HG03135 (cell line): ENCODE measurements around the gene IMMT.
"Not testable (repeated sequence)": the region's sequence is repeated elsewhere in the genome, so short reads cannot be mapped to it uniquely, and the experiment has no call there.

Source experiments
- ATAC-seq: cut with Tn5 transposase; IDR thresholded peaks from one replicate; pipeline ENCODE4 v1.9.1; 2021; ENCODE audit warnings: mild to moderate bottlenecking, moderate library complexity; ENCODE audit not compliant: unreplicated experiment

IMMT gene

DNA sequence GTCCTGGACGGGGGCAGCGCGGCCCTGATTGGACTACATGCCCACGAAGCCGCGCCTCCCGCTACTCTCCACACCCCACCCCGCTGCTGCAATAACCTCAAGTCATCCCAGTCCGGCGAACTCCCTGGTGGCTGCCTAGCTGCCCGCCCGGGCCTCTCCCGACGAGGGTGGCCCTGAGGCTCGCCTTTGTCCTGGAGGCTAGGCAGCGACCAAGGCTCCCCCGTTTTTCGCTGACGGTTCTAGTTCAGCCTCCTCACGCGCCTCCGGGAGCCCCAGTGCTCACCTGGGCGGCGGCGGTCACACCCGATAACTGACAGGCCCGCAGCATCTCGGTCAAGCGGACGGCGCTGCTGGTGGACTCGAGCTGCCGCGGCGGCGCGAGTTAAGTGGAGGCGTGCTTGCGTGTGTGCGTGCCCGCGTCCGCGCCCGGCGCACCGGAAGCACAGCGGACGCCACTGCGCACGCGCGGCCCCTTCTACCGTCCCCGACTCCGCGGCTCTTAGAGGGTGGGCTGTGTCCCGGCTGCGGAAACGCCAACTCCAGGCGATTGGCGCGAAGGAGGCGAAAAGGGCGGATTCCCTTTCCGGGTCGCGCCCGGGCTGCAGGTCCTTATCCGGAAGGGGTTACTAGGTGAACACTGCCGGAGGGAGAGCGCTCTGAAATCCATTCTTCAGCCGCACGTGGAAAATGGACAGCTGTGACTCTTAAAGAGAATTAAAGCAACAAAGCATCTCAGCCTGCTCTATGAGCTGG is at the start of gene IMMT:
Gene IMMT (minus strand): TSS at position 408 of the 753 bp plus-strand sequence. CDS start 80 bp downstream, at position 328.
- ATAC-seq = peak; percentile 80

GRCh38 chr2:86244781-86245180 is 49.5 kb upstream of the IMMT start:
- ATAC-seq = not testable (repeated sequence)

DNA sequence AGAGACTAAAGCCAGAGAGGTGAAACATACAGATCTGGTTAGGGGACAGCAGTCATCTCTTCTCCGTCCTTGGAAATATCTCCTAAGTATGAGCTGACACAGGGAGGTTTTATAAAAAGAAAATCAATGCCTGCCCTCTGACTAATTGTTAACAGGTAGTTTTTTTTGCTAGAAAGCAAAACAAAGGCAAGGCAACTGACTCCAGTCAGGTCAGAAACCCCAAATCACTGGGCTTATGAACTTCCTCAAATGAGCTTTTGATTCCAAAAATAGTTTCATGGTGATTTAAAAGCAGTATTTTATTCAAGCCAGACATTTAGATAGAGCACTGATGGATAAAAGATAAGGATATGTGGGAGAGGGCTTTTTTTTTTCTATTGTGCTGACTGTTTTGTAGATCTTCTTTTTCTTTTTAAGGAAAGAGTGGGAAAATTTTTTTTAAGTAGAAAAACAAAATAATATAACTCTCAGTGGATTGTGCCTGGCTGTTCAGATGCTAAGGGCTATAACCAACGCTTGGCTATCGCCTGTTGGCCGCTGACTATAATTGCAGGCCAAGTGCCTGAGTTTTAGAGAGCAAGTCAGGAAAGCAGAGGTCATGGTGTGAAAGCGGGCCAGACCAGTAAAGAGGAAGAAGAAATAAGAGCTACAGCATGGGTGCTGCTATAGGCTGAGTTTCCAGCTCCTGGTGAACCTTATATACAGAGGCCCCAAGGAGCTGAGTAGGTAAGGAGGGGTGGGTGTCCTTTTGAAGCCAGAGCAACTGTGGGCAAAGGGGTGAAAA is 48.9 kb upstream of the IMMT start:
- no peak for ATAC-seq

DNA sequence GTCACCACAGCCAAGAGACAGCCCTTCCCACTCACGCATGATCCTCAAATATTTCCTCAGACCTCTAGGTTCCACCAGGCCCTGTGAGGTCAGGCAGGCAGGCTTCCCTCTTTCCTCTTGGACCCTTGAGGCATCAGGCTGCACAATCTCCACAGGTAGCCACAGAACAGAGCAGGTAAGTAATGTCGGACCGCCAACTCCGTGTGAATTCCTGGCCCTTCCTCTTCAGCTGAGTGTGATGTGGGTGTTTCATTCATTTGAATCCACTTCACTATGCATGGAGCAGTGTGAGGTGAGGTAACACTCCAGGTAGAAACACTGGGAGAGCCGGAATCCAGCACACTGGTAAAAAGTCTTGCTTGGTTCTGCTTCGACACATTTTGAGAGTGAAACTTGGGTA is 48.0 kb upstream of the IMMT start:
- ATAC-seq = no peak

DNA sequence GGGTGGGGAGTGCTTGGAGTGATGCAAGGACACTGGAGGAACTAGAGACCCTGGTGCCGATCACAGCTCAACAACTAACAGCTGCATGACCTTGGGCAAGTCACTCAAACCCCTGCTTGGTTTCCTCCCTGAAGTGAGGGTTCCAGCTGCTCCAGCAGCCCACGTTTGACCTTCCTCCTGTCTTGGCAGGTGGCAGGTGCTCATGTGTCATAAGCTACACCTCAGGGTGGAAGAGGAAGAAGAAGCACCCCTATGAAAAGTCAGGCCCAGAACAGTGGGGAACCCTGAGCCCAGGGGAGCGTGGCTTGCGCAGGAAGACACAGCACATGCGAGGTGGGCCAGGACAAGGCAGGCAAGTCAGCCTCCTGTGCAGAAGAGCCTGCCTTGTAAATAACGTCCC is 46.3 kb upstream of the IMMT start:
- ATAC-seq = no peak

DNA sequence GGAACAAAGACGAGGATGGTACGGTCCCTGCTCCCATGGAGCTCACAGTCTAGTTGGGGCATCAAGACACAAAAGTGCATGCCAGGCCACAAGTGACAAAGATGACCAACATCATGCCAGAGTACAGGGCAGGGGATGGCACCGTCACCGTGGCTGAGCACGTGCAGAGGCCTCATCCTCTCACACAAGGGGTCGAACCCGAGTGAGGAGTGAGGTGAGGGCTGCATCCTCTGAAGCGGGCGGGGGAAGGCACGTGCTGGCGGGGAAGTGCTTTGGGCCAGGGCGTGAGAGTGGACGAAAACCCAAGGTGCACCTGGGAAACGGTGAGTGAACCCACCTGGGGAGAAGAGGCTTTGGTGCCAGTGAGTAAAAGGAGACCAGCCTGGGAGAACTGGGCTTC is 45.0 kb upstream of the IMMT start:
- ATAC-seq = no peak

GRCh38 chr2:86239745-86240144 is 44.5 kb upstream of the IMMT start:
- ATAC-seq = no peak

DNA sequence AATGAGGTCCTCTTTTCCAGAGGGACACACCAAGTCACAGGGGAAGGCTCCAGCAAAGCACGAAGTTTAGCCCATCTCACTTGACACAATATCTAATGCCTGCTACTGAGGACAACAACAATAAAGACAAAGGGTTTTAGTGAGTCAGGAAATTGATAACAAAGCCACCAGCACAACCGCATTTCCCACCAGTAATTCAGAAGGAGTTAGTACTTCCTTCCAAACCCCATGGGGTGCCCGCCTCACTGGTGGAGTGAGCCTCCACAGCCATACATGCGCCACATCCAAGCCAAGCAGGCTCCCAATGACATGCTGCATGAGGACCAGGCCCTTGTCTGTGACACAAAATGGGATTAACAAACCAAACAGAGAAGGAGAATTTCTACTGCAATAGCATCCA is 44.1 kb upstream of the IMMT start:
- ATAC-seq = no peak

- peak; percentile 68 for ATAC-seq
Measured at GRCh38 chr2:86238354-86238753, 43.1 kb upstream of the IMMT start.

GRCh38 chr2:86237172-86237571 is 41.9 kb upstream of the IMMT start:
- ATAC-seq = no peak

DNA sequence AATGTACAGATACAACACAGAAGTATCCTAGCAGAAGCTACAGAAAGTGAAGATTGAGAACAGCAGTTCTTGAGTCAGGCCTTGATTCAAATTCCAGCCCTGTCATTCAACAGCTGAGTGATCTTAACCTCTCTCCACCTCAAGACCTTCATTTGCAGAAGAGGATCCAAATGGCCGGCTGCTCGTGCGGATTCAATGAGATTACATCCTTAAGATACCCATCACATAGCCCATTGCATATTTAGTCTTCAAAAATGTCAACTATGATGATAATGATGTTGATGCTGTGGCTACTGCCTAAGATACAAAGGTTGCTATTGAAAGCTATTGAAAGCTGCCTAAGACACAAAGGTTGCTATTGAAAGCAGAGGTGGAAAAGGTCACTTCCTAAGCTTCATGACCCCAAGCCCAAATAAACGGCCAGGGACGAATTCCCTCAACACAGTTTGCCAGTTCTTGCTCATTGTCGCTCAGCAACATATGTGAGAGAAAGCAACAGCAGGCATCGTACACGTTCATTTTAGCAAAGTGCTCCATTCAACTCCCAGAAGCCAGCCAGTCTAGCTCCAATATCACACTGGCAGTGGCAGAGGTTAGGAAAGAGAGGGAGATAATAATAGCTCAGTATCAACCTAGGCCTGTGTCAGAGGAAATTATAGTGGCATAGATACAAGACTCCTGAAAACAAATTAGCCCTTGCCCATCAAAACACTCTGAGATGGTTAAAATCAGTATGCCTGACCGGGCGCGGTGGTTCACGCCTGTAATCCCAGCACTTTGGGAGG is 40.1 kb upstream of the IMMT start:
- no peak for ATAC-seq

DNA sequence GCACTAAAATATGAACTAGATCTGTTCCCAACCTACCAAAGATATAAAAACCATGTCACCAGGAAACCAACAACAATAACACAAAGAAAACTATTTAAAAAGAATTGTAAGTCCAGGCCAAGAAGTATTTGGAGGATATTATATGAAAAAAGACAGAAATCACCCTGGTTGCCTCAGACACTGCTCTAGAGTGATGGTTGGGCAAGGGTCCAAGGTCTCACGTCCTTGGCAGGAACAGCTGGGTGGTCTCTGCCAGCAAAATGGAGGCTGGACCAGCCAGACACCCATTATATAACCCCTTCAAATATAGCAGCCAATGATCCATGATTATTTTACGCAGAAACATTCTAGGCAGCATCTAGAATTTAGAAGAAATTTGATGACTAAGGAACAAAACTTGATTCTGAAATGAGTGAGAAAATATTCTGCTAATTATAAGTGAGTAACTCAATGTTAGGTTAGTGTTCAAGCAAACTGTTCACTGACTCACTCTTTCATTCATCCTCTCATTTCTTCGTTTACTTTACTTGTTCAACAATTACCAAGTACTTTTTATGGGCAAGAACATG is 39.4 kb upstream of the IMMT start:
- ATAC-seq = no peak

DNA sequence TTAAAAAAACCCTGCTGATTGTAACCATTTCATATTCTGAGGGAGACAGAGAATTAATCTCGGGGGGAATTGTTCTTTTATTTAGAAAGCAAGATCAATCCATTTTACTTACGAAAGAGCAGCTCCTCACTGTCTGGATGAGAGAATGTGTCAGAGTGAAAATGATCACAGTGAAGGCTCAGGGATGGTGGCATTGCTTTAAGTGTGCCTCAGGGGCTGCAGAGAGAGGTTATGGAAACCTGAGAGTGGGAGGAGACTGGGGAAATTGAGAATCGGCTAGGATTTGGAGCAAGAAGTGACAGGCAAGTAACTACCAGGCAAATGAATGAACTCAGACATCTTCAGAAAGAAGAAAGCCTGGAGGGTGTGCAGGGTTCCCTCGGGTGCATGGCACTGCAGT is 38.2 kb upstream of the IMMT start:
- ATAC-seq = no peak

DNA sequence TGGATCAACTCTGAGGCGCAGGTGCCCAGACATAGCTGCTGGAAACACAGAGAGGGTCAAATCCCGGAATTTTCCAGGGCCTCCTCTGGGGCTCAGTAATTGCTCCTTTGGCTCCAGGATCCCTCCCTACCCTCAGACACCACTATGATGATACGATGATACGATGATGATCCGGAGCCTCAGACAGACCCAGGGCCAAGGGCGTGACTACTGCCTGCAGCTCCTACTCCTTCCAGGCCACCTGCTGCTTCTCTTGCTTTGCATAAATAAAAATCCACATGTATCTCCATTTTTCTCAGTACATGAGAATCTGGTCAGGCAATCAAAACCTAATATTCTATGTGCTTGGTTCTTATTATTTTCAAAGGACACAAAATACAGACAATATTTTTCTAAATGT is 37.6 kb upstream of the IMMT start:
- no peak for ATAC-seq

DNA sequence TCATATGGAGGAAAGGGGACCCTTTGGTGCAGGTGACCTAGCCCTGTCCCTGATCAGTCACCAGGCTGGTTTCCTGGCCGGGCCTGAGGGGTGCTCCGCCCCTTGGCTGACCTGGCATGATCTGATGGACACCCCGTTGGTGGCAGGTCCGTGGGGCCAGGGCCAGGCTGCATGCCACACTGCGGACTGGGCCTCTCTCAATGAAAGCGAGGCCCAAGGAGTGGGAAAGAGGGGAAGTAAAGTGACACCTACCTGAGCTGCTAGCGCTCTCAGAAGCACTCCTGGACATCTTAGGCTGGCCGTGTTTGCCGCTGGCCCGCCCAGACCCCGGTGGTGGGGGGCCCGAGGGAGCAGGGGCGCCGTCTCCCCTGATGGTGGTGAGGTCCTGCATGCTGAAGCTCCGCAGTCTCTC is 37.1 kb upstream of the IMMT start:
- ATAC-seq = no peak

DNA sequence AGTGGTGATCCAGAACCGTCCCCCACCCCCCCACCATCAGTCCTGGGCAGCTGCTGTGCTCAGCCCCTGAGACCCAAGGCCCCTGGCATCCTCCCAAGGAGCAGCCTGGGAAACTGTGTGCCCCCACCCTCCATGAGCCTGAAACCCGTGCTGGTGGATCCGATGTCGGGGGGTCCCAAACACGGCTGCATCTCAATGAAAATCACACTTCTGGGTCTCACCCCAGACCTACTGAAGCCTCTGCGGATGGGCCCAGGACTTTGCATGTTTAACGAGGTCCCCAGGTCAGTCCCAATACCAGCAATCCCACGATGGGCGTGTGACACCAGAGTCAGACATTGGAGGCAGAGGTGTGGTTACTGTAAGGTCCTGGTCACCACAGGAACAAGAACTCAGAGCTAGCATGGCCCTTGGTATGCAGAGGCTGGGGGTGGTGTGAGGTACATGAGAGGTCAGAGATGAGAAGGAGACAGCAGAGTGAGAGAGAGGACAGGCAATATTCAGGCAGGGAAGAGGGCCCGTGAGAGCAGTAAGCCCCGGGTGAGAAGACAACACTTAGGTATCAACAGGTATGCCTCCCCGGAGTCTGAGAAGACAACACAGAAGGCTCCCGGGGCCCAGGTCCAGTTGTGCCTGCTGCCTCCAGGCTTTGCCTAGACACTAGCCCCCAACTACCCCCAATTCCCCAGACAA is 36.6 kb upstream of the IMMT start:
- ATAC-seq = no peak

GRCh38 chr2:86230961-86231360 is 35.7 kb upstream of the IMMT start:
- ATAC-seq = no peak

GRCh38 chr2:86229221-86229620 is 34.0 kb upstream of the IMMT start:
- no peak for ATAC-seq

- not testable (repeated sequence) for ATAC-seq
Measured at GRCh38 chr2:86228574-86228973, 33.3 kb upstream of the IMMT start.

DNA sequence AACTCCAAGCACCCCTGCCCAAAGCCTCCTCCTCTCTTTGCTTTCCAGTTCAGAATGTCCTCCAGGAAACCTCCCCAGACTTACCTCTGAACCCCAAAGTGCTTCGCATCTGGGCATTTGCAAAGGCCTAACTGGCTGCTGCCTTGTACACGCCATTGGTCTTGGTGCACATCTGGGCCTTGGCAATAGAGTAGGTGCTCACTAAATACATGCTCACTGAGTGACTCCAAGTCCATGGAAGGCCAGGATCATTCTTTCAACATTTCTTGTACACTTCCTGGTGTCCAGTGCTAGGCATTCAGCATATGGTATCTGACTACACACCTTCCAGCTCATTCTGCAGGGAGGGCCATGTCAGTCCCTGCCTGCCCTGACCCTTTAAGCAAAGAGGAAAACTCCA is 32.4 kb upstream of the IMMT start:
- no peak for ATAC-seq
